ENCODE measurements around the gene REST. TPM values are rescaled to one million over a fixed set of nuclear protein-coding genes. Genes with fewer than 3 reads are reported as not detected.

Gene REST
- total RNA-seq, 1 experiment from 2014 or later: 38.8 TPM

- TF ChIP-seq REST (IDR thresholded peaks at IDR 0.05; ENCODE audit: insufficient read depth in 1 of 2, low read depth in 2 of 2, low read length in 1 of 2): no peak
- TF ChIP-seq POLR2AphosphoS5 (IDR thresholded peaks at IDR 0.05; ENCODE audit: low read depth, low read length): no peak
- no peak for TF ChIP-seq SIN3A (IDR thresholded peaks at IDR 0.05; ENCODE audit: borderline replicate concordance, insufficient read depth, low read depth, low read length)
- no peak for TF ChIP-seq CTCF (IDR thresholded peaks at IDR 0.05)
- TF ChIP-seq TCF7L2 (IDR thresholded peaks at IDR 0.05; ENCODE audit: low read depth, low read length): no peak
- in situ Hi-C loops (cut with HindIII; ENCODE audit: low pct_unique_long_range_greater_than_20kb, low sequenced_read_pairs) (no loop called here), intact Hi-C loops (cut with micrococcal nuclease; ENCODE audit: unreplicated experiment) (no loop called here)
- H3K27ac ChIP-seq (ENCODE audit: low read length): no peak overlapping the region
- no peak overlapping the region for H3K4me3 ChIP-seq (ENCODE audit: low read depth in 2 of 2, low read length in 2 of 2)
- H3K27me3 ChIP-seq (ENCODE audit: control insufficient read depth, insufficient read depth, low read length): no peaks in the 10 kb centered on the region
- BruUV-seq (replicated peaks): no TSS peak
- ATAC-seq: no peak
- H3K36me3 ChIP-seq (ENCODE audit: control insufficient read depth, insufficient read depth, low read length): peaks cover 28% of the 10 kb centered on the region
- DNase-seq (ENCODE audit: low read depth, low spot score): no peak
- H3K4me1 ChIP-seq (ENCODE audit: control insufficient read depth, insufficient read depth, low read length): no peaks in the 10 kb centered on the region
- CTCF ChIA-PET: no interaction called here
- no peaks in the 10 kb centered on the region for H3K9me3 ChIP-seq (ENCODE audit: control insufficient read depth, insufficient read depth, low read depth, low read length)
- POLR2A ChIA-PET: no interaction called here
Observed at GRCh38 chr4:56972809-56973208, 65.1 kb downstream of the REST start.

GRCh38 chr4:56973336-56973735 lies 65.6 kb downstream of the REST start:
- H3K4me3 ChIP-seq (ENCODE audit: low read depth in 2 of 2, low read length in 2 of 2): no peak overlapping the region
- intact Hi-C loops (cut with micrococcal nuclease; ENCODE audit: unreplicated experiment): no loop called here
- ATAC-seq (no peak), DNase-seq (ENCODE audit: low read depth, low spot score) (no peak)
- no peaks in the 10 kb centered on the region for H3K4me1 ChIP-seq (ENCODE audit: control insufficient read depth, insufficient read depth, low read length)
- H3K27me3 ChIP-seq (ENCODE audit: control insufficient read depth, insufficient read depth, low read length): no peaks in the 10 kb centered on the region
- no peak overlapping the region for H3K27ac ChIP-seq (ENCODE audit: low read length)
- ChIA-PET CTCF (no interaction called here), POLR2A (no interaction called here)
- in situ Hi-C loops (cut with HindIII; ENCODE audit: low pct_unique_long_range_greater_than_20kb, low sequenced_read_pairs): no loop called here
- no peaks in the 10 kb centered on the region for H3K9me3 ChIP-seq (ENCODE audit: control insufficient read depth, insufficient read depth, low read depth, low read length)
- peaks cover 28% of the 10 kb centered on the region for H3K36me3 ChIP-seq (ENCODE audit: control insufficient read depth, insufficient read depth, low read length)
- TF ChIP-seq REST (IDR thresholded peaks at IDR 0.05; ENCODE audit: insufficient read depth in 1 of 2, low read depth in 2 of 2, low read length in 1 of 2): no peak
- no peak for TF ChIP-seq CTCF (IDR thresholded peaks at IDR 0.05)
- TF ChIP-seq SIN3A (IDR thresholded peaks at IDR 0.05; ENCODE audit: borderline replicate concordance, insufficient read depth, low read depth, low read length): no peak
- TF ChIP-seq POLR2AphosphoS5 (IDR thresholded peaks at IDR 0.05; ENCODE audit: low read depth, low read length): no peak
- no peak for TF ChIP-seq TCF7L2 (IDR thresholded peaks at IDR 0.05; ENCODE audit: low read depth, low read length)
- BruUV-seq (replicated peaks): no TSS peak

Measured in Panc1 (cell line).